Transverse colon (tissue), 4 donors: Measurements from ENCODE around the gene GALNT17.

Source experiments
- CTCF ChIP-seq, 5 experiments: fragments of 200-600 bp in 3 of 5; fragments of 450-650 bp in 2 of 5; sonication (generic) in 3 of 5; IDR thresholded peaks; 1 replicate in 2 of 5; 2 replicates in 3 of 5; pipeline ENCODE4 v1.5.1; 2016 to 2017; ENCODE audit warnings: antibody characterized with exemption in 5 of 5, inconsistent platforms in 3 of 5, mild to moderate bottlenecking in 2 of 5, moderate library complexity in 1 of 5
- POLR2A ChIP-seq: fragments of 450-650 bp; IDR thresholded peaks from one replicate; pipeline ENCODE4 v1.6.1; 2016; ENCODE audit warnings: antibody characterized with exemption, mild to moderate bottlenecking, moderate library complexity
- POLR2AphosphoS5 ChIP-seq, 3 donors: sonication (generic); formaldehyde crosslinking; IDR thresholded peaks; one replicate each; pipeline ENCODE4 v1.6.1; 2016; ENCODE audit warnings: antibody characterized with exemption in 3 of 3

DNA sequence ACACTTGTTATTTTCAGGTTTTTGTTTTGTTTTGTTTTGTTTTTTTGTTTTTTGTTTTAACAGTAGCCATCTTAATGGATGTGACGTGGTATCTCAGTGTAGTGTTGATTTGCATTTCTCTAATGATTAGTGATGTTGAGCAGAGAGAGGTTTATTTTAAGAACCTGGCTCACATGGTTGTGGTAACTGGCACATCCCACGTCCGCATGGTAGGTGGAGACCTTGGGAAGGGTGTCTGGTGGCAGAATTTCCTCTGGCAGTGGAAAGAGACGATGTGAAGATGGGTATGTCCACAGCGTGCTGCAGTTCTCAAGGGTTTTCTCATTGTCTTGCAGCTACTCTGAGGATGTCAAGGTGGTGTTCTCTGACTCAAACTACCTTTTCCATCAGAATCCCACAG lies 252.2 kb downstream of the GALNT17 start:
- no peak for TF ChIP-seq CTCF (IDR thresholded peaks at IDR 0.05)
- TF ChIP-seq POLR2A, result no peak
- no peak for TF ChIP-seq POLR2AphosphoS5 (IDR thresholded peaks at IDR 0.05)
